ENCODE results near the gene SLFN13.

DNA sequence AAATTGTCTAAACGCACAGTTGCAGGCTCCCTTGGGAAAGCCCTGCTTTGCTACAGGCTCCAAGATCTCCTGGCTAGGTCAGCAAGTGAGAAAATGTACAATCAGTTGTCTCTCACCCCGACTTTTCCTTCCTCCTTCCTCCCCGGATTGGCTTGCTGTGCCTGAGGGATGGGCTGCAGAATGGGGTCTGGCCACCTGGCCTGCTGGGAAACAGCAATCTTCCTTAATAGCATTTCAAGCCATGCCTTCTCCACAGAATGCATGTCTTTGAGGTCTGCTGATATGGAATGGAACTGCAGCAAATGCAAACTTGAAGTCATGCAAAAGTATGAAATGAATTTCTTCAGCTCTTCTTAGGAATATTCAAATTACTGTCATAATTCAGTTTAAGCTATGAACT is 42.9 kb upstream of the SLFN13 start:
- TF ChIP-seq CTCF (IDR thresholded peaks at IDR 0.05; ENCODE audit: insufficient read depth, low read depth, low read length) (no peak), EZH2 (IDR thresholded peaks at IDR 0.05; ENCODE audit: insufficient read depth, low read length) (no peak)
